Stomach (tissue), 4 donors: ENCODE data around the gene TDO2.

Experiments used
- EP300 ChIP-seq: sonication (generic); formaldehyde crosslinking; IDR thresholded peaks from one replicate; pipeline ENCODE4 v1.6.1; 2017; ENCODE audit warnings: antibody characterized with exemption
- TF ChIP-seq, protein P1 (sequence below), 7 experiments: fragments of 450-650 bp in 4 of 7; fragments of 200-600 bp in 3 of 7; sonication (generic) in 3 of 7; IDR thresholded peaks; one replicate each; pipeline ENCODE4 v1.5.1; 2016 to 2019; ENCODE audit warnings: antibody characterized with exemption in 7 of 7, control low read depth in 2 of 7, mild to moderate bottlenecking in 1 of 7

- TF ChIP-seq, protein P1, sequence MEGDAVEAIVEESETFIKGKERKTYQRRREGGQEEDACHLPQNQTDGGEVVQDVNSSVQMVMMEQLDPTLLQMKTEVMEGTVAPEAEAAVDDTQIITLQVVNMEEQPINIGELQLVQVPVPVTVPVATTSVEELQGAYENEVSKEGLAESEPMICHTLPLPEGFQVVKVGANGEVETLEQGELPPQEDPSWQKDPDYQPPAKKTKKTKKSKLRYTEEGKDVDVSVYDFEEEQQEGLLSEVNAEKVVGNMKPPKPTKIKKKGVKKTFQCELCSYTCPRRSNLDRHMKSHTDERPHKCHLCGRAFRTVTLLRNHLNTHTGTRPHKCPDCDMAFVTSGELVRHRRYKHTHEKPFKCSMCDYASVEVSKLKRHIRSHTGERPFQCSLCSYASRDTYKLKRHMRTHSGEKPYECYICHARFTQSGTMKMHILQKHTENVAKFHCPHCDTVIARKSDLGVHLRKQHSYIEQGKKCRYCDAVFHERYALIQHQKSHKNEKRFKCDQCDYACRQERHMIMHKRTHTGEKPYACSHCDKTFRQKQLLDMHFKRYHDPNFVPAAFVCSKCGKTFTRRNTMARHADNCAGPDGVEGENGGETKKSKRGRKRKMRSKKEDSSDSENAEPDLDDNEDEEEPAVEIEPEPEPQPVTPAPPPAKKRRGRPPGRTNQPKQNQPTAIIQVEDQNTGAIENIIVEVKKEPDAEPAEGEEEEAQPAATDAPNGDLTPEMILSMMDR (IDR thresholded peaks at IDR 0.05) = no peak
- no peak for TF ChIP-seq EP300
Observed at GRCh38 chr4:155943605-155944291, 40.3 kb downstream of the TDO2 start.
